HepG2 (cell line): ENCODE measurements around the gene SEC14L5. TPM values are rescaled to one million over a fixed set of nuclear protein-coding genes. Genes with fewer than 3 reads are reported as not detected.
A peak's percentile ranks its signal among the peaks of the same experiment; 100 is the strongest.

Source experiments
- CBX2 ChIP-seq, 2 experiments: fragments of 200-600 bp in 1 of 2; sonication (generic); formaldehyde crosslinking in 1 of 2; IDR thresholded peaks; 2 replicates each; pipeline versions ENCODE4 v1.7.0 to v1.8.1; 2018 to 2022; ENCODE audit warnings: low read depth in 2 of 2, low read length in 1 of 2, mild to moderate bottlenecking in 1 of 2, missing genetic modification reagents in 1 of 2
- CC2D1A ChIP-seq: sonication (generic); formaldehyde crosslinking; IDR thresholded peaks from 2 replicates; pipeline ENCODE4 v1.8.1; 2023; ENCODE audit warnings: mild to moderate bottlenecking, missing genetic modification reagents
- EHMT2 ChIP-seq: fragments of 200-600 bp; sonication (generic); IDR thresholded peaks from 2 replicates; pipeline ENCODE4 v1.7.0; 2017; ENCODE audit warnings: antibody characterized with exemption, low read depth, low read length, borderline replicate concordance
- KDM3A ChIP-seq: IDR thresholded peaks from 2 replicates; pipeline ENCODE4 v1.6.1; 2018; ENCODE audit warnings: low read depth, missing compliant biosample characterization
- MXD4 ChIP-seq: IDR thresholded peaks from 2 replicates; pipeline ENCODE4 v1.6.1; 2016; ENCODE audit warnings: mild to moderate bottlenecking, missing biosample characterization, missing genetic modification reagents
- NPAS2 ChIP-seq: sonication (generic); formaldehyde crosslinking; IDR thresholded peaks from 2 replicates; pipeline ENCODE4 v1.8.0; 2022; ENCODE audit warnings: mild to moderate bottlenecking, missing genetic modification reagents, borderline replicate concordance
- RAD21 ChIP-seq: fragments of 450-650 bp; formaldehyde crosslinking; IDR thresholded peaks from 2 replicates; pipeline ENCODE4 v1.5.0; 2020; ENCODE audit warnings: mild to moderate bottlenecking
- RARA ChIP-seq: IDR thresholded peaks from 2 replicates; pipeline ENCODE4 v1.6.1; 2016; ENCODE audit warnings: missing genetic modification reagents, missing compliant biosample characterization
- REL ChIP-seq: sonication (generic); formaldehyde crosslinking; conservative IDR thresholded peaks from 2 replicates; pipeline ENCODE4 v1.8.0; 2022; ENCODE audit warnings: mild to moderate bottlenecking, missing genetic modification reagents, moderate library complexity
- RERE ChIP-seq: IDR thresholded peaks from 2 replicates; pipeline ENCODE4 v1.6.1; 2016; ENCODE audit warnings: low read depth, missing genetic modification reagents, missing compliant biosample characterization
- ZBTB7A ChIP-seq: sonication (generic); formaldehyde crosslinking; IDR thresholded peaks from 2 replicates; pipeline ENCODE4 v1.8.0; 2022; ENCODE audit warnings: mild to moderate bottlenecking, missing genetic modification reagents
- ZBTB8A ChIP-seq: sonication (generic); formaldehyde crosslinking; IDR thresholded peaks from 2 replicates; pipeline ENCODE4 v1.4.0; 2020; ENCODE audit warnings: mild to moderate bottlenecking, low read depth, missing genetic modification reagents, borderline replicate concordance
- ZNF652 ChIP-seq: IDR thresholded peaks from 2 replicates; pipeline ENCODE4 v1.6.1; 2016; ENCODE audit warnings: low read depth, borderline replicate concordance
- ZNF710 ChIP-seq: sonication (generic); formaldehyde crosslinking; IDR thresholded peaks from 2 replicates; pipeline ENCODE4 v1.5.0; 2020; ENCODE audit warnings: mild to moderate bottlenecking, missing genetic modification reagents, borderline replicate concordance
- ZNF850 ChIP-seq: sonication (generic); formaldehyde crosslinking; conservative IDR thresholded peaks from 2 replicates; pipeline ENCODE4 v1.9.0; 2021; ENCODE audit warnings: mild to moderate bottlenecking, missing genetic modification reagents
- polyA plus RNA-seq, 8 experiments: library from polyadenylated mRNA; depleted of rRNA in 3 of 8; stranded (reverse) in 7 of 8; unstranded in 1 of 8; fragments of >200 nt; fragmentation: Illumina TruSeq in 4 of 8; extraction: Trizol in 4 of 8; gene quantifications; 2 replicates each; pipeline versions ENCODE4 v1.2.1 to v1.2.3, GENCODE V29; 2011 to 2016; ENCODE audit warnings: low read depth in 4 of 8, missing spikeins in 1 of 8, mixed read lengths in 1 of 8; ENCODE audit not compliant: insufficient read depth in 1 of 8
- total RNA-seq, 5 experiments: library from RNA; depleted of rRNA; stranded (reverse); fragments of >200 nt; fragmentation: Illumina TruSeq; extraction: Trizol; gene quantifications; 2 replicates each; pipeline ENCODE4 v1.2.3, GENCODE V29; 2016; ENCODE audit warnings: low read depth in 1 of 5
- TF ChIP-seq, protein P1 (sequence below): sonication (generic); formaldehyde crosslinking; IDR thresholded peaks from 2 replicates; pipeline ENCODE4 v1.4.0; 2020; ENCODE audit warnings: missing genetic modification reagents, borderline replicate concordance
- TF ChIP-seq, protein P2 (sequence below): sonication (generic); formaldehyde crosslinking; IDR thresholded peaks from 2 replicates; pipeline ENCODE4 v1.5.0; 2020; ENCODE audit warnings: missing genetic modification reagents

The SEC14L5 gene
- total and polyA plus RNA-seq, 2 of the 13 experiments (the other 11 are each of a cell fraction or from before 2014, with no cell fraction given), result 0.40 to 0.42 TPM

GRCh38 chr16:4936991-4937781 lies 20.9 kb upstream of the SEC14L5 start, which contains the start of gene PPL (continued):
- TF ChIP-seq MXD4 (CRISPR knock-in tag), result peak; percentile 53; the same call in 1 of the 2 replicates
- no peak for TF ChIP-seq ZBTB7A (CRISPR knock-in tag)
- TF ChIP-seq RERE (CRISPR knock-in tag), result peak; percentile 42; the same call in 1 of the 2 replicates
- TF ChIP-seq ZNF652, result no peak
- TF ChIP-seq, protein P1, sequence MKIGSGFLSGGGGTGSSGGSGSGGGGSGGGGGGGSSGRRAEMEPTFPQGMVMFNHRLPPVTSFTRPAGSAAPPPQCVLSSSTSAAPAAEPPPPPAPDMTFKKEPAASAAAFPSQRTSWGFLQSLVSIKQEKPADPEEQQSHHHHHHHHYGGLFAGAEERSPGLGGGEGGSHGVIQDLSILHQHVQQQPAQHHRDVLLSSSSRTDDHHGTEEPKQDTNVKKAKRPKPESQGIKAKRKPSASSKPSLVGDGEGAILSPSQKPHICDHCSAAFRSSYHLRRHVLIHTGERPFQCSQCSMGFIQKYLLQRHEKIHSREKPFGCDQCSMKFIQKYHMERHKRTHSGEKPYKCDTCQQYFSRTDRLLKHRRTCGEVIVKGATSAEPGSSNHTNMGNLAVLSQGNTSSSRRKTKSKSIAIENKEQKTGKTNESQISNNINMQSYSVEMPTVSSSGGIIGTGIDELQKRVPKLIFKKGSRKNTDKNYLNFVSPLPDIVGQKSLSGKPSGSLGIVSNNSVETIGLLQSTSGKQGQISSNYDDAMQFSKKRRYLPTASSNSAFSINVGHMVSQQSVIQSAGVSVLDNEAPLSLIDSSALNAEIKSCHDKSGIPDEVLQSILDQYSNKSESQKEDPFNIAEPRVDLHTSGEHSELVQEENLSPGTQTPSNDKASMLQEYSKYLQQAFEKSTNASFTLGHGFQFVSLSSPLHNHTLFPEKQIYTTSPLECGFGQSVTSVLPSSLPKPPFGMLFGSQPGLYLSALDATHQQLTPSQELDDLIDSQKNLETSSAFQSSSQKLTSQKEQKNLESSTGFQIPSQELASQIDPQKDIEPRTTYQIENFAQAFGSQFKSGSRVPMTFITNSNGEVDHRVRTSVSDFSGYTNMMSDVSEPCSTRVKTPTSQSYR (CRISPR knock-in tag), result peak; percentile 56; the same call in 1 of the 2 replicates
- 0 out of 2 replicates have a peak, but pooled peaks have one; percentile 23 for TF ChIP-seq ZBTB8A (CRISPR knock-in tag)
- no peak for TF ChIP-seq ZNF710 (CRISPR knock-in tag)
- TF ChIP-seq RARA (CRISPR knock-in tag), result 0 out of 2 replicates have a peak, but pooled peaks have one; percentile 3
- TF ChIP-seq ZNF850 (CRISPR knock-in tag), result no peak
- TF ChIP-seq CC2D1A (CRISPR knock-in tag), result no peak
- TF ChIP-seq RAD21 (CRISPR knock-in tag), result peak; percentile 24; the same call in 1 of the 2 replicates
- no peak for TF ChIP-seq CBX2 (IDR thresholded peaks at IDR 0.05; ENCODE audit: low read depth, low read length)
- TF ChIP-seq CBX2 (CRISPR knock-in tag; IDR thresholded peaks at IDR 0.05; ENCODE audit: low read depth), result no peak
- no peak for TF ChIP-seq EHMT2
- peak; percentile 68; the same call in 1 of the 2 replicates for TF ChIP-seq KDM3A (CRISPR knock-in tag)
- TF ChIP-seq, protein P2, sequence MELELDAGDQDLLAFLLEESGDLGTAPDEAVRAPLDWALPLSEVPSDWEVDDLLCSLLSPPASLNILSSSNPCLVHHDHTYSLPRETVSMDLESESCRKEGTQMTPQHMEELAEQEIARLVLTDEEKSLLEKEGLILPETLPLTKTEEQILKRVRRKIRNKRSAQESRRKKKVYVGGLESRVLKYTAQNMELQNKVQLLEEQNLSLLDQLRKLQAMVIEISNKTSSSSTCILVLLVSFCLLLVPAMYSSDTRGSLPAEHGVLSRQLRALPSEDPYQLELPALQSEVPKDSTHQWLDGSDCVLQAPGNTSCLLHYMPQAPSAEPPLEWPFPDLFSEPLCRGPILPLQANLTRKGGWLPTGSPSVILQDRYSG, result no peak
- TF ChIP-seq NPAS2, result no peak
- TF ChIP-seq REL (CRISPR knock-in tag), result 0 out of 2 replicates have a peak, but pooled peaks have one; percentile 8
